HT1080 (cell line): Measurements from ENCODE around the gene SCAF4. TPM values are rescaled to one million over a fixed set of nuclear protein-coding genes. Genes with fewer than 3 reads are reported as not detected.
"Not testable (repeated sequence)": the region's sequence is repeated elsewhere in the genome, so short reads cannot be mapped to it uniquely, and the experiment has no call there.

Experiments used
- DNase-seq: peaks from one replicate; pipeline ENCODE4 v3.0.0-alpha.2; 2015; ENCODE audit warnings: low read depth
- total RNA-seq: library from RNA; depleted of rRNA; stranded (reverse); fragments of >200 nt; shearing (Covaris generic); gene quantifications from 2 replicates; pipeline ENCODE4 v1.2.3, GENCODE V29; 2014

Gene SCAF4
- total RNA-seq, 1 experiment from 2014 or later = 7.8 TPM

- no peak for DNase-seq
Observed at GRCh38 chr21:31671146-31671716, 60.7 kb downstream of the SCAF4 start.

- DNase-seq = no peak
Observed at GRCh38 chr21:31670070-31670469, 61.8 kb downstream of the SCAF4 start.

- DNase-seq = no peak
Observed at GRCh38 chr21:31668651-31669491, 63.0 kb downstream of the SCAF4 start.

DNA sequence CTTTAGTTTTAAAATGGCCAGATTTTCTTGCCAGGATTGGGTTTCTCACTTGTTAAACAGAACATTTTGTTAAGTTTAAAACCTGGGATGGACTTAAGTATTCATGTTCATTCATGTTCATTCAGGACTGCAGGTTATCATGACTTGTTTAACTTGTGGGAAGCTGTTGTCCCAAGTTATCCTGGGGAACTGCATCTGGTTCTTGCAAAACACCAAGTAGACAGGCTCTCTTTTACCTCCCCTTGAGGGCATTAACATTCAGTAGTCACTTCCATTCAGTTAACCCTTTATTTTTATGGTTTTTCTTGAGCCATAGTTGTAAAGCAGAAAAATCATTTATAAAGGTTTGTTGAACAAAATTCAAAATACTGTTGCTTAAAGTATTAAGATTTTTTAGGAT lies 64.3 kb downstream of the SCAF4 start:
- no peak for DNase-seq

GRCh38 chr21:31667132-31667531 lies 64.8 kb downstream of the SCAF4 start:
- no peak for DNase-seq

DNA sequence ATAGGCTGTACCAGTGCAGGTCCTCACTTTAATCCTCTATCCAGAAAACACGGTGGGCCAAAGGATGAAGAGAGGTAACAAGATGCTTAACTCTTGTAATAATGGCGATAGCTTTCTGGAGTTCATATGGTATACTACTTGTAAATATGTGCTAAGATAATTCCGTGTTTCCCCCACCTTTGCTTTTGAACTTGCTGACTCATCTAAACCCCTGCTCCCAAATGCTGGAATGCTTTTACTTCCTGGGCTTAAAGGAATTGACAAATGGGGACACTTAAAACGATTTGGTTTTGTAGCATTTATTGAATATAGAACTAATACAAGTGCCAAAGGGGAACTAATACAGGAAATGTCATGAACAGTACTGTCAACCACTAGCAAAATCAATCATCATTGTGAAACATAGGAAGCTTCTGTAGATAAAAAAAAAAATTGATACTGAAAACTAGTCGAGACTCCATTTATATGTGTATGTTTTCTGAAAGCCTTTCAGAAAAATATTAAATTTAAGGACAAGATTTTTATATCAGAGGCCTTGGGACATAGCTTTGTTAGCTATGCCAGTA lies 65.4 kb downstream of the SCAF4 start:
- no peak for DNase-seq

- DNase-seq = not testable (repeated sequence)
Observed at GRCh38 chr21:31665869-31666268, 66.0 kb downstream of the SCAF4 start.

GRCh38 chr21:31665397-31665796 lies 66.5 kb downstream of the SCAF4 start:
- DNase-seq = peak; percentile 16

DNA sequence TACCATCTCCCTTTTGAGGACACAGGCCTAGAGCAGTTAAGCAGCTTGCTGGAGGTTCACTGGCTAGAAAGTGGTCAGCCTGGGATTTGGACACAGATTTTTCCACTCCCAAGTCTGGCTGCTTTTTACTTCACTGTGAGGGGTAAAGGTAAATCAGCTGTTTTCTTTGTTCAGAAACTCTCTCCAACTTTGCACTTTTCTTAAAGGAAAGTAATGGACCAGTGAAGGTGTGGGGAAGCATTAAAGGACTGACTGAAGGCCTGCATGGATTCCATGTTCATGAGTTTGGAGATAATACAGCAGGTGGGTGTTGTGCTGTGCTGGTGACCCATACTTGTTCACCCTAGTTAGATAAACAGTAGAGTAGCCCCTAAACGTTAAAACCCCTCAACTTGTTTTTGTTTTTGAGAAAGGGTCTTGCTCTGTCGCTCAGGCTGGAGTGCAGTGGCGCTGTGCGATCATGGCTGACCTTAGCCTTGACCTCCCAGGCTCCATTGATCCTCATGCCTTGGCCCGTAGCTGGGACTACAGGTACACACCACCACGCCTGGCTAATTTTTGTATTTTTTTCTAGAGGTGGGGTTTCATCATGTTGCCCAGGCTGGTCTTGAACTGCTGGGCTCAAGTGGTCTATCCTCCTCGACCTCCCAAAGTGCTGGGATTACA lies 68.2 kb downstream of the SCAF4 start:
- DNase-seq = no peak

DNA sequence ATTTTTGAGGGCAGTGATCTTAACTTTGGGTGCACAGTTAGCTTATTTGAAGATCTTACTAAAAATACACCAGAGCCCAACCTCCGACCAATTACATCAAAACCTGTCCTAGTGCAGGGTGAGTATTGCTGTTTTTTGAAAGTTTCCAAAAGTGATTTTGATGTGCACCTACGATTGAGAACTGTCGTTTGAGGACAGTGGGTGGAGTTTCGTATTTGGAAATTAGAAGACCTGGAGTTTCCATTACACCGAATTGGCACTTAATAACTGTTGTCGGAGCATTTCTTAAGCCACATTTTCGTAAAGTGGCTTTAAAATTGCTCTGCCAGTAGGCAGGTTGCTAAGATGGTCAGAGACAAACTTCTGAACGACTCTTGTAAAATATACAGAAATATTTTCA lies 71.3 kb downstream of the SCAF4 start:
- DNase-seq = no peak

DNA sequence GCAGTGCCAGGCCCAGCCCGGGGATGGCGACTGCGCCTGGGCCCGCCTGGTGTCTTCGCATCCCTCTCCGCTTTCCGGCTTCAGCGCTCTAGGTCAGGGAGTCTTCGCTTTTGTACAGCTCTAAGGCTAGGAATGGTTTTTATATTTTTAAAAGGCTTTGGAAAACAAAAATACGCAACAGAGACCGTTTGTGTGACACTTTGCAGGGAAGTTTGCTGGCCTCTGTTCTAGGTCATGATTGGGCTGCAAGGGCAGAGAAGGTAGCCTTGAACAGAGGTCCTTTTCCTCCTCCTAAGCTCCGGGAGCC lies 71.7 kb downstream of the SCAF4 start:
- peak; percentile 8 for DNase-seq

- peak; percentile 91 for DNase-seq
Observed at GRCh38 chr21:31659536-31660258, 72.2 kb downstream of the SCAF4 start, which contains the start of gene SOD1. Gene SOD1 (plus strand): TSS chr21:31659693. CDS start chr21:31659770, 77 bp downstream.

- no peak for DNase-seq
Observed at GRCh38 chr21:31659286-31659535, 72.7 kb downstream of the SCAF4 start.

DNA sequence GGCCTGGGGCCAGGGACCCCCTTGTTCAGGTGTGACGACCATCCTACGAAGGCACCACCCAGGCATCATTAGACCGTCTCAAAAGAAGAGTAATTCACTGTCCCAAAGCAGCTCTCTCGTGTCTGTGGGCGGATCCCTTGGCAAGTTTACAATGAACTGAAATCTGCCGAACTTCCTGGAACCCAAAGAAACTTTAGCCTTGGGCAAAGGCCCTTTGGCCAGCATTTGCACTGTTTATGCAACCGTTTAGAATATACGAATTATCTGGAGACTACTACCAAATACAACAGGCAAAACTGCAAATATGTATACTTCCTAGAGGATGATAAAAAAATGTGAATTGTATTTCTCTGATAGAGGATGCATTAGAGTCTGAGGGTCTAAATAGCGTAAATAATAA lies 73.9 kb downstream of the SCAF4 start:
- DNase-seq = no peak

GRCh38 chr21:31656199-31657095 lies 75.5 kb downstream of the SCAF4 start:
- DNase-seq = peak; percentile 72

DNA sequence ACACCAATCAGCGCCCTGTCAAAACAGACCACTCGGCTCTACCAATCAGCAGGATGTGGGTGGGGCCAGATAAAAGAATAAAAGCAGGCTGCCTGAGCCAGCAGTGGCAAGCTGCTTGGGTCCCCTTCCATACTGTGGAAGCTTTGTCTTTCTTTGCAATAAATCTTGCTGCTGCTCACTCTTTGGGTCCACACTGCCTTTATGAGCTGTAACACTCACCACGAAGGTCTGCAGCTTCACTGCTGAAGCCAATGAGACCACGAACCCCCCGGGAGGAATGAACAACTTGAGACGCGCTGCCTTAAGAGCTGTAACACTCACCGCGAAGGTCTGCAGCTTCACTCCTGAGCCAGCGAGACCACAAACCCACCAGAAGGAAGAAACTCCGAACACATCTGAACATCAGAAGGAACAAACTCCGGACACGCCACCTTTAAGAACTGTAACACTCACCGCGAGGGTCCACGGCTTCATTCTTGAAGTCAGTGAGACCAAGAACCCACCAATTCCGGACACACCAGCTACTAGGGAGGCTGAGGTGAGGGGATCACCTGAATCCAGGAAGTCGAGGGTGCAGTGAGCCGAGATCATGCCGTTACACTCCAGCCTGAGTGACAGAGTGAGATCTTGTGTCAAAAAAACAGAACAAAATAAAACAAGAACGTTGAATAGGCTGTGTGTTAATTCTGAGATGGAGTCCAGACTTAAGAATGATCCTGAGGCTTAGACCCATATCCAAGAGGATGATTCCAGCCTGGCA lies 76.9 kb downstream of the SCAF4 start:
- not testable (repeated sequence) for DNase-seq

DNA sequence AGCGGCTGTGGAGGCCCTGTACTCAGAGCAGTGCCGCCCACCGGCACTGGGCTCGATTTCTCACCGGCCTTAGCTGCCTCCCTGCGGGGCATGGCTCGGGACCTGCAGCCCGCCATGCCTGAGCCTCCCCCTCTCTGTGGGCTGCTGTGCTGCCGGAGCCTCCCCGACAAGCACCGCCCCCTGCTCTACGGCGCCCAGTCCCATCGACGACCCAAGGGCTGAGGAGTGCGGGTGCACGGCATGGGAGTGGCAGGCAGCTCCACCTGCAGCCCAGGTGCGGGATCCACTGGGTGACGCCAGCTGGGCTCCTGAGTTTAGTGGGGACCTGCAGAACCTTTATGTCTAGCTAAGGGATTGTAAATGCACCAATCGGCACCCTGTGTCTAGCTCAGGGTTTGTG lies 77.6 kb downstream of the SCAF4 start:
- DNase-seq = no peak

DNA sequence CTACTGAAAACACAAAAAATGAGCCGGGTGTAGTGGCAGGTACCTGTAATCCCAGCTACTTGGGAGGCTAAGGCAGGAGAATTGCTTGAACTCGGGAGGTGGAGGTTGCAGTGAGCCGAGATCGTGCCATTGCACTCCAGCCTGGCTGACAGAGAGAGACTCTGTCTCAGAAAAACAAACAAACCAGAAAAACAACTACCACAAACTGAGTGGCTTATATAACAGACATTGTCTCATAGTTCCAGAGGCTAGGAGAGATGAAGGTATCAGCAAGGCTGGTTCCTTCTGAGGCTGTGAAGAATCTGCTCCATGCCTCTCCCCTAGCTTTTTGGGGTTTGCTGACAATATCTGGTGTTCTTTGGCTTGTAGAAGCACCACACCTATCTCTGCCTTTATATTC lies 80.4 kb downstream of the SCAF4 start:
- DNase-seq = not testable (repeated sequence)

GRCh38 chr21:31650930-31651329 lies 81.0 kb downstream of the SCAF4 start:
- no peak for DNase-seq

DNA sequence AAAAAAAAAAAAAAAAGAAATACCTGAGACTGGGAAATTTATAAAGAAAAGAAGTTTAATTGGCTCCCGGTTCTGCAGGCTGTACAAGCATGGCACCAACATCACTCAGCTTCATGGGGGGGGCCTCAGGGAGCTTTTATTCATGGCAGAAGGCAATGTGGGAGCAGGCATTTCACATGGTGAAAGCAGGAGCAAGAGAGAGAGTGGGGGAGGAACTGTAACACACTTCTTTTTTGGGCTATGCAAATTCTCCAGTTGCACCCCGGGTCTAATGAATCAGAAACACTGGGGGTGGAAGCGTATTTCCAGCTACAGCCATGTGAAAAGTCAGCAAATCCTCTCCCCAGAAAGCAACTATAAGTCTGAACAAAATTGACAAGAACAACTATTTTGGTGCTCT lies 84.3 kb downstream of the SCAF4 start:
- DNase-seq = no peak
